GM19238 (cell line): Measurements from ENCODE around the gene ZNF182.
"Not testable (repeated sequence)": the region's sequence is repeated elsewhere in the genome, so short reads cannot be mapped to it uniquely, and the experiment has no call there.

Experiments used
- DNase-seq: peaks from one replicate; pipeline ENCODE4 v3.0.0; 2011; ENCODE audit warnings: low spot score; ENCODE audit not compliant: insufficient read length

Gene ZNF182

GRCh38 chrX:48003758-48004457, at the start of gene ZNF182:
Gene ZNF182 (minus strand): TSS chrX:48003989. CDS start chrX:48002609, 1,380 bp downstream.
- DNase-seq: peak; percentile 88

GRCh38 chrX:48046846-48047245, 43.1 kb upstream of the ZNF182 start:
- no peak for DNase-seq

GRCh38 chrX:48045410-48046311, 41.9 kb upstream of the ZNF182 start:
- DNase-seq: no peak

- no peak for DNase-seq
Observed at GRCh38 chrX:48043056-48043455, 39.3 kb upstream of the ZNF182 start.

GRCh38 chrX:48035891-48036290, 32.1 kb upstream of the ZNF182 start:
- DNase-seq: no peak

GRCh38 chrX:48030641-48031173, 26.9 kb upstream of the ZNF182 start:
- DNase-seq: not testable (repeated sequence)

GRCh38 chrX:48030237-48030636, 26.4 kb upstream of the ZNF182 start:
- DNase-seq: no peak

- DNase-seq: no peak
Observed at GRCh38 chrX:48028091-48028490, 24.3 kb upstream of the ZNF182 start.

GRCh38 chrX:48027545-48027944, 23.8 kb upstream of the ZNF182 start:
- DNase-seq: not testable (repeated sequence)

GRCh38 chrX:48025561-48025960, 21.8 kb upstream of the ZNF182 start:
- peak; percentile 25 for DNase-seq

- DNase-seq: no peak
Observed at GRCh38 chrX:48022738-48023137, 18.9 kb upstream of the ZNF182 start.

GRCh38 chrX:48022100-48022499, 18.3 kb upstream of the ZNF182 start:
- no peak for DNase-seq

- DNase-seq: peak; percentile 59
Observed at GRCh38 chrX:48021026-48021900, 17.5 kb upstream of the ZNF182 start.

- not testable (repeated sequence) for DNase-seq
Observed at GRCh38 chrX:48020472-48020871, 16.7 kb upstream of the ZNF182 start.

GRCh38 chrX:48019892-48020291, 16.1 kb upstream of the ZNF182 start:
- DNase-seq: not testable (repeated sequence)

GRCh38 chrX:48016583-48017310, 13.0 kb upstream of the ZNF182 start:
- not testable (repeated sequence) for DNase-seq

GRCh38 chrX:48009445-48009960, 5.7 kb upstream of the ZNF182 start:
- not testable (repeated sequence) for DNase-seq

GRCh38 chrX:48006688-48007087, 2.9 kb upstream of the ZNF182 start, which contains the start of gene SPACA5:
Gene SPACA5 (plus strand): TSS chrX:48006988. CDS start chrX:48007803, 815 bp downstream.
- DNase-seq: not testable (repeated sequence)

GRCh38 chrX:48003367-48003757, 427 bp downstream of the ZNF182 start:
- no peak for DNase-seq

GRCh38 chrX:48002929-48003328, 860 bp downstream of the ZNF182 start:
- no peak for DNase-seq
